Left lung (tissue), 10 donors: ENCODE data around the gene GSS. TPM values are rescaled to one million over a fixed set of nuclear protein-coding genes. Genes with fewer than 3 reads are reported as not detected.

Source experiments
- ATAC-seq: fragments of 200-7000 bp; cut with Tn5 transposase; one replicate; pipeline ENCODE4 v1.9.1; 2020; ENCODE audit warnings: moderate library complexity
- DNase-seq, 4 donors: peaks; one replicate each; pipeline ENCODE4 v3.0.0-alpha.2; 2013 to 2020
- H3K27ac ChIP-seq, 2 donors: fragments of 200-600 bp; sonication (generic) in 1 of 2; one replicate each; pipeline versions ENCODE4 v1.5.0 to v1.8.0; 2020 to 2021
- H3K27me3 ChIP-seq, 2 donors: fragments of 200-600 bp; sonication (generic) in 1 of 2; one replicate each; pipeline versions ENCODE4 v1.5.0 to v1.8.0; 2020 to 2021
- H3K36me3 ChIP-seq, 2 donors: fragments of 200-600 bp; sonication (generic) in 1 of 2; one replicate each; pipeline versions ENCODE4 v1.5.0 to v1.8.0; 2020 to 2021
- H3K4me1 ChIP-seq, 2 donors: fragments of 200-600 bp; one replicate each; pipeline ENCODE4 v1.8.0; 2021
- H3K4me3 ChIP-seq, 2 donors: fragments of 200-600 bp; sonication (generic) in 1 of 2; one replicate each; pipeline versions ENCODE4 v1.5.0 to v1.8.0; 2020 to 2021; ENCODE audit warnings: mild to moderate bottlenecking in 1 of 2
- H3K9me3 ChIP-seq, 2 donors: fragments of 200-600 bp; sonication (generic) in 1 of 2; one replicate each; pipeline versions ENCODE4 v1.5.0 to v1.8.0; 2020 to 2021
- CTCF ChIP-seq, 2 donors: fragments of 200-600 bp; sonication (generic) in 1 of 2; IDR thresholded peaks; one replicate each; pipeline versions ENCODE4 v1.5.0 to v1.8.0; 2021; ENCODE audit warnings: antibody characterized with exemption in 2 of 2
- intact Hi-C, 2 donors: fragments of 100-400 bp; cut with DNase I; formaldehyde crosslinking; loops; one replicate each; pipeline versions ENCODE4 v1.11.2 to v1.14.2; 2022
- polyA plus RNA-seq, 6 donors: library from polyadenylated mRNA; unstranded; fragments of 120-200 nt; gene quantifications; one replicate each; pipeline ENCODE4 v1.2.1, GENCODE V29; 2013; ENCODE audit not compliant: insufficient read length in 6 of 6
- total RNA-seq, 2 donors: library from RNA; stranded (reverse); fragmentation: NEBNext Ultra II Directional; extraction: Animal tissue kit (Norgen Biotek cat#: 25700); gene quantifications; one replicate each; pipeline ENCODE4 v1.2.1, GENCODE V29; 2021
- donor health status: DM: no; HTN: yes; CAD: no.
- donor health status: DM: no; HTN: no; CAD: no.

The GSS gene
- total and polyA plus RNA-seq, 8 donors, result 37.8 to 50.3 (median 41.5) TPM

GRCh38 chr20:34946661-34947060 is 8.9 kb downstream of the GSS start:
- H3K9me3 ChIP-seq, result no peaks in the 10 kb centered on the region
- no peaks in the 10 kb centered on the region for H3K4me1 ChIP-seq
- H3K4me3 ChIP-seq, result no peak overlapping the region
- intact Hi-C loops, result no loop called here
- DNase-seq (no peak), ATAC-seq (no peak)
- no peaks in the 10 kb centered on the region for H3K27me3 ChIP-seq
- no peak overlapping the region for H3K27ac ChIP-seq
- peaks cover 0 to 76% of the 10 kb centered on the region in 2 donors for H3K36me3 ChIP-seq
- TF ChIP-seq CTCF (IDR thresholded peaks at IDR 0.05), result no peak

GRCh38 chr20:34945315-34946077 is 10.1 kb downstream of the GSS start:
- no peak overlapping the region for H3K4me3 ChIP-seq
- H3K27me3 ChIP-seq, result no peaks in the 10 kb centered on the region
- intact Hi-C loops, result no loop called here
- no peak for TF ChIP-seq CTCF (IDR thresholded peaks at IDR 0.05)
- ATAC-seq (no peak), DNase-seq (no peak)
- H3K27ac ChIP-seq, result no peak overlapping the region
- H3K36me3 ChIP-seq, result peaks cover 0 to 73% of the 10 kb centered on the region in 2 donors
- H3K4me1 ChIP-seq, result no peaks in the 10 kb centered on the region
- H3K9me3 ChIP-seq, result no peaks in the 10 kb centered on the region

GRCh38 chr20:34943808-34944567 is 11.6 kb downstream of the GSS start:
- H3K4me1 ChIP-seq, result peaks cover 0 to 12% of the 10 kb centered on the region in 2 donors
- no peaks in the 10 kb centered on the region for H3K27me3 ChIP-seq
- H3K9me3 ChIP-seq, result no peaks in the 10 kb centered on the region
- no peak overlapping the region for H3K27ac ChIP-seq
- no peak for DNase-seq
- ATAC-seq, result no peak
- no peak overlapping the region for H3K4me3 ChIP-seq
- peaks cover 0 to 69% of the 10 kb centered on the region in 2 donors for H3K36me3 ChIP-seq
- TF ChIP-seq CTCF (IDR thresholded peaks at IDR 0.05), result no peak
- intact Hi-C loops, result no loop called here

- Histone ChIP-seq H3K27ac (no peak overlapping the region), H3K27me3 (no peaks in the 10 kb centered on the region), H3K36me3 (peaks cover 0 to 83% of the 10 kb centered on the region in 2 donors), H3K9me3 (no peaks in the 10 kb centered on the region), H3K4me1 (peaks cover 0 to 22% of the 10 kb centered on the region in 2 donors), H3K4me3 (no peak overlapping the region)
- no peak for DNase-seq
- intact Hi-C loops, result no loop called here
- TF ChIP-seq CTCF (IDR thresholded peaks at IDR 0.05), result no peak
- ATAC-seq, result no peak
Measured at GRCh38 chr20:34942301-34942700, 13.3 kb downstream of the GSS start.

- Histone ChIP-seq H3K27ac (no peak overlapping the region), H3K36me3 (peaks cover 0 to 83% of the 10 kb centered on the region in 2 donors), H3K9me3 (no peaks in the 10 kb centered on the region), H3K27me3 (no peaks in the 10 kb centered on the region), H3K4me1 (peaks cover 0 to 22% of the 10 kb centered on the region in 2 donors), H3K4me3 (no peak overlapping the region)
- no peak for TF ChIP-seq CTCF (IDR thresholded peaks at IDR 0.05)
- ATAC-seq (no peak), DNase-seq (no peak)
- intact Hi-C loops, result no loop called here
Measured at GRCh38 chr20:34941226-34941625, 14.4 kb downstream of the GSS start.
